MM.1S (cell line): Measurements from ENCODE around the gene RPS6KA4.

Source experiments
- DNase-seq: peaks from one replicate; pipeline ENCODE4 v3.0.0-alpha.2; 2015
- H2AFZ ChIP-seq: fragments of 300-600 bp; sonication (generic); 2 replicates; pipeline ENCODE4 v1.6.0; 2016; ENCODE audit warnings: antibody characterized with exemption, low read length
- H3F3A ChIP-seq: fragments of 300-600 bp; sonication (generic); 2 replicates; pipeline ENCODE4 v1.6.1; 2016; ENCODE audit warnings: mild to moderate bottlenecking, antibody characterized with exemption, low read length, moderate library complexity, mixed read lengths; ENCODE audit not compliant: insufficient read depth
- H3K27ac ChIP-seq: fragments of 300-600 bp; sonication (generic); 2 replicates; pipeline ENCODE4 v1.5.1; 2016; ENCODE audit warnings: mild to moderate bottlenecking, low read length
- H3K27me3 ChIP-seq: fragments of 300-600 bp; sonication (generic); replicated peaks from 2 replicates; pipeline ENCODE4 v1.6.0; 2016; ENCODE audit warnings: low read length; ENCODE audit not compliant: insufficient read depth
- H3K36me3 ChIP-seq: fragments of 300-600 bp; sonication (generic); replicated peaks from 2 replicates; pipeline ENCODE4 v1.6.1; 2016; ENCODE audit warnings: mild to moderate bottlenecking, low read length, mixed read lengths; ENCODE audit not compliant: insufficient read depth
- H3K4me1 ChIP-seq: fragments of 300-600 bp; sonication (generic); 2 replicates; pipeline ENCODE4 v1.6.1; 2016; ENCODE audit warnings: low read length, mixed read lengths
- H3K4me2 ChIP-seq: fragments of 300-600 bp; sonication (generic); 2 replicates; pipeline ENCODE4 v1.6.0; 2016; ENCODE audit warnings: low read depth, low read length
- H3K4me3 ChIP-seq: fragments of 300-600 bp; sonication (generic); 2 replicates; pipeline ENCODE4 v1.5.1; 2016; ENCODE audit warnings: low read length, mixed read lengths
- H3K79me2 ChIP-seq: fragments of 300-600 bp; sonication (generic); 2 replicates; pipeline ENCODE4 v1.6.1; 2016; ENCODE audit warnings: mixed run types, low read length, mixed read lengths
- H3K9ac ChIP-seq: fragments of 300-600 bp; sonication (generic); 2 replicates; pipeline ENCODE4 v1.6.1; 2016; ENCODE audit warnings: low read length, mixed read lengths
- H3K9me2 ChIP-seq: fragments of 300-600 bp; sonication (generic); replicated peaks from 2 replicates; pipeline ENCODE4 v1.6.1; 2016; ENCODE audit warnings: mild to moderate bottlenecking, low read length, mixed read lengths; ENCODE audit not compliant: insufficient read depth
- H3K9me3 ChIP-seq: fragments of 300-600 bp; sonication (generic); replicated peaks from 2 replicates; pipeline ENCODE4 v1.6.1; 2016; ENCODE audit warnings: mild to moderate bottlenecking, low read length, mixed read lengths; ENCODE audit not compliant: insufficient read depth
- H4K20me1 ChIP-seq: fragments of 300-600 bp; sonication (generic); 2 replicates; pipeline ENCODE4 v1.6.1; 2016; ENCODE audit warnings: mild to moderate bottlenecking, low read length, moderate library complexity, mixed read lengths; ENCODE audit not compliant: insufficient read depth
- EZH2 ChIP-seq: fragments of 300-600 bp; sonication (generic); optimal IDR thresholded peaks from 2 replicates; pipeline ENCODE3; 2017; ENCODE audit warnings: low read depth, mild to moderate bottlenecking, antibody characterized with exemption, low read length, mixed read lengths
- EZH2phosphoT487 ChIP-seq: fragments of 300-600 bp; sonication (generic); IDR thresholded peaks from 2 replicates; pipeline ENCODE4 v1.6.1; 2018; ENCODE audit warnings: antibody characterized with exemption, low read length
- TF ChIP-seq, protein P1 (sequence below): fragments of 300-600 bp; sonication (generic); IDR thresholded peaks from 2 replicates; pipeline ENCODE4 v1.5.1; 2016; ENCODE audit warnings: antibody characterized with exemption, low read length, mixed read lengths

Gene RPS6KA4

DNA sequence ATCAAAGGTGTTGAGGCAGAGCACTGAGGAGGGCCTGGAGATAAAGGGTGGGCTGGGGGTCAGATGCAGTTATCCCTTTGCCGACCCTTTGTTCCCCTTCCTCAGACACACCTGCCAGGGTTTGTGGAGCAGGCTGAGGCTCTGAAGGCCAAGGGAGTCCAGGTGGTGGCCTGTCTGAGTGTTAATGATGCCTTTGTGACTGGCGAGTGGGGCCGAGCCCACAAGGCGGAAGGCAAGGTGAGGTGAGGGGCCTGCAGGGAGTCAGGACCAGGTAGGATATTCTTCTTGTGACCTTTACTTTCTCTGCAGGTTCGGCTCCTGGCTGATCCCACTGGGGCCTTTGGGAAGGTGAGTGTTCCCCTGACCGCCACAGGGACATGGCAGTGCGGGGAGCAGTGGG, 38.4 kb upstream of the RPS6KA4 start:
- H3K9me2 ChIP-seq: no peaks in the 10 kb centered on the region
- H3K9ac ChIP-seq: no peak overlapping the region
- H2AFZ ChIP-seq: no peak overlapping the region
- H3K27me3 ChIP-seq: no peaks in the 10 kb centered on the region
- no peaks in the 10 kb centered on the region for H4K20me1 ChIP-seq
- H3K4me3 ChIP-seq: no peak overlapping the region
- no peak overlapping the region for H3K4me2 ChIP-seq
- H3K36me3 ChIP-seq: no peaks in the 10 kb centered on the region
- no peak overlapping the region for H3K27ac ChIP-seq
- H3F3A ChIP-seq: peaks cover 28% of the 10 kb centered on the region
- no peak for DNase-seq
- H3K79me2 ChIP-seq: peaks cover 22% of the 10 kb centered on the region
- H3K9me3 ChIP-seq: no peaks in the 10 kb centered on the region
- TF ChIP-seq EZH2 (no peak), EZH2phosphoT487 (no peak)
- TF ChIP-seq, protein P1, sequence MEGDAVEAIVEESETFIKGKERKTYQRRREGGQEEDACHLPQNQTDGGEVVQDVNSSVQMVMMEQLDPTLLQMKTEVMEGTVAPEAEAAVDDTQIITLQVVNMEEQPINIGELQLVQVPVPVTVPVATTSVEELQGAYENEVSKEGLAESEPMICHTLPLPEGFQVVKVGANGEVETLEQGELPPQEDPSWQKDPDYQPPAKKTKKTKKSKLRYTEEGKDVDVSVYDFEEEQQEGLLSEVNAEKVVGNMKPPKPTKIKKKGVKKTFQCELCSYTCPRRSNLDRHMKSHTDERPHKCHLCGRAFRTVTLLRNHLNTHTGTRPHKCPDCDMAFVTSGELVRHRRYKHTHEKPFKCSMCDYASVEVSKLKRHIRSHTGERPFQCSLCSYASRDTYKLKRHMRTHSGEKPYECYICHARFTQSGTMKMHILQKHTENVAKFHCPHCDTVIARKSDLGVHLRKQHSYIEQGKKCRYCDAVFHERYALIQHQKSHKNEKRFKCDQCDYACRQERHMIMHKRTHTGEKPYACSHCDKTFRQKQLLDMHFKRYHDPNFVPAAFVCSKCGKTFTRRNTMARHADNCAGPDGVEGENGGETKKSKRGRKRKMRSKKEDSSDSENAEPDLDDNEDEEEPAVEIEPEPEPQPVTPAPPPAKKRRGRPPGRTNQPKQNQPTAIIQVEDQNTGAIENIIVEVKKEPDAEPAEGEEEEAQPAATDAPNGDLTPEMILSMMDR: no peak
- peaks cover 6% of the 10 kb centered on the region for H3K4me1 ChIP-seq

GRCh38 chr11:64321026-64321425, 37.9 kb upstream of the RPS6KA4 start:
- H3K9me3 ChIP-seq: no peaks in the 10 kb centered on the region
- no peaks in the 10 kb centered on the region for H4K20me1 ChIP-seq
- H2AFZ ChIP-seq: no peak overlapping the region
- no peak overlapping the region for H3K9ac ChIP-seq
- peaks cover 27% of the 10 kb centered on the region for H3F3A ChIP-seq
- no peaks in the 10 kb centered on the region for H3K36me3 ChIP-seq
- DNase-seq: no peak
- H3K27ac ChIP-seq: no peak overlapping the region
- H3K4me1 ChIP-seq: peaks cover 6% of the 10 kb centered on the region
- no peaks in the 10 kb centered on the region for H3K27me3 ChIP-seq
- TF ChIP-seq, protein P1: no peak
- TF ChIP-seq EZH2phosphoT487 (no peak), EZH2 (no peak)
- H3K4me3 ChIP-seq: no peak overlapping the region
- H3K4me2 ChIP-seq: no peak overlapping the region
- peaks cover 17% of the 10 kb centered on the region for H3K79me2 ChIP-seq
- no peaks in the 10 kb centered on the region for H3K9me2 ChIP-seq

DNA sequence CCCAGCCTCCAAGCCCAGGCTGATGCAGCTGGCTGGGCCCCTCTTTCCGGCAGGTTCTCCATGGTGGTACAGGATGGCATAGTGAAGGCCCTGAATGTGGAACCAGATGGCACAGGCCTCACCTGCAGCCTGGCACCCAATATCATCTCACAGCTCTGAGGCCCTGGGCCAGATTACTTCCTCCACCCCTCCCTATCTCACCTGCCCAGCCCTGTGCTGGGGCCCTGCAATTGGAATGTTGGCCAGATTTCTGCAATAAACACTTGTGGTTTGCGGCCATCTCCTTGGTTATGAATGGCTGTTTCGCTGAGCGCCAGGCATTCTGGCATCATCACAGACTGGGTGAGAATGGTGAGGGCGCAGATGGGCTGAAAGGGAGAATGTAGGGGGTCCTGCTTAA, 37.4 kb upstream of the RPS6KA4 start:
- Histone ChIP-seq H3K27me3 (no peaks in the 10 kb centered on the region), H3K9me2 (no peaks in the 10 kb centered on the region), H3K36me3 (no peaks in the 10 kb centered on the region), H3K4me3 (no peak overlapping the region), H4K20me1 (no peaks in the 10 kb centered on the region), H3K4me2 (no peak overlapping the region), H3K9ac (no peak overlapping the region), H3K79me2 (peaks cover 12% of the 10 kb centered on the region), H3K4me1 (peaks cover 6% of the 10 kb centered on the region), H2AFZ (no peak overlapping the region), H3K9me3 (no peaks in the 10 kb centered on the region), H3K27ac (no peak overlapping the region), H3F3A (peaks cover 22% of the 10 kb centered on the region)
- DNase-seq: no peak
- TF ChIP-seq EZH2 (no peak), EZH2phosphoT487 (no peak)
- TF ChIP-seq, protein P1: no peak
